Common myeloid progenitor, CD34-positive (primary cell): ENCODE measurements around the gene ERBB4.
A peak's percentile ranks its signal among the peaks of the same experiment; 100 is the strongest.

Experiments
- CTCF ChIA-PET: fragments of 350-600 bp; sonication (Branson Sonifier 250); formaldehyde crosslinking; loops from one replicate; lab custom pipeline; 2021; ENCODE audit warnings: antibody characterized with exemption; lab: Charles Lee
- POLR2A ChIA-PET: fragments of 350-600 bp; sonication (Branson Sonifier 250); formaldehyde crosslinking; loops from one replicate; lab custom pipeline; 2021; ENCODE audit warnings: antibody characterized with exemption; lab: Charles Lee
- DNase-seq, 3 donors: peaks; one replicate each; pipeline versions ENCODE4 v3.0.0 to v3.0.0-alpha.2; 2013
- H3K27ac ChIP-seq, 2 experiments: 1 replicate in 1 of 2; 2 replicates in 1 of 2; pipeline ENCODE4 v1.7.0; 2013; ENCODE audit warnings: inconsistent platforms in 2 of 2, low read length in 2 of 2, mild to moderate bottlenecking in 2 of 2, low read depth in 1 of 2, moderate library complexity in 1 of 2; ENCODE audit not compliant: severe bottlenecking in 2 of 2, insufficient read depth in 1 of 2, poor library complexity in 1 of 2
- H3K27me3 ChIP-seq, 5 experiments: replicated peaks in 2 of 5; 1 replicate in 3 of 5; 2 replicates in 2 of 5; pipeline versions ENCODE4 v1.6.1 to v1.7.0; 2013; ENCODE audit warnings: low read length in 4 of 5, mild to moderate bottlenecking in 2 of 5, moderate library complexity in 2 of 5, inconsistent platforms in 1 of 5; ENCODE audit not compliant: insufficient read depth in 5 of 5, control insufficient read depth in 4 of 5
- H3K36me3 ChIP-seq, 4 experiments: 1 replicate in 2 of 4; 2 replicates in 2 of 4; pipeline versions ENCODE4 v1.6.1 to v1.7.0; 2013; ENCODE audit warnings: low read length in 3 of 4, control low read depth in 1 of 4, mild to moderate bottlenecking in 1 of 4; ENCODE audit not compliant: control insufficient read depth in 4 of 4, insufficient read depth in 4 of 4
- H3K4me1 ChIP-seq, 4 experiments: 1 replicate in 3 of 4; 2 replicates in 1 of 4; pipeline versions ENCODE4 v1.6.1 to v1.7.1; 2013; ENCODE audit warnings: low read length in 3 of 4, mild to moderate bottlenecking in 3 of 4, control low read depth in 1 of 4, inconsistent platforms in 1 of 4, moderate library complexity in 1 of 4; ENCODE audit not compliant: control insufficient read depth in 4 of 4, insufficient read depth in 4 of 4; ENCODE audit errors: control extremely low read depth in 1 of 4
- H3K4me3 ChIP-seq, 7 experiments: 1 replicate in 4 of 7; 2 replicates in 3 of 7; pipeline versions ENCODE4 v1.5.1 to v1.7.0; 2013; ENCODE audit warnings: mild to moderate bottlenecking in 7 of 7, low read length in 6 of 7, moderate library complexity in 6 of 7, inconsistent platforms in 2 of 7, low read depth in 2 of 7, control low read depth in 1 of 7; ENCODE audit not compliant: insufficient read depth in 4 of 7, control insufficient read depth in 1 of 7; ENCODE audit errors: extremely low read depth in 1 of 7
- H3K9me3 ChIP-seq, 5 experiments: 1 replicate in 4 of 5; 2 replicates in 1 of 5; pipeline versions ENCODE4 v1.6.1 to v1.7.1; 2013; ENCODE audit warnings: low read length in 4 of 5, mild to moderate bottlenecking in 2 of 5, inconsistent platforms in 1 of 5, low read depth in 1 of 5, moderate library complexity in 1 of 5; ENCODE audit not compliant: control insufficient read depth in 4 of 5, insufficient read depth in 2 of 5; ENCODE audit errors: control extremely low read depth in 1 of 5
- WGBS: methylation state at CpG from one replicate; pipeline ENCODE4 v1.1.5; 2013; ENCODE audit not compliant: insufficient coverage; 5-methylcytosine and 5-hydroxymethylcytosine counted together

ERBB4 gene

GRCh38 chr2:212547716-212548454, 9.3 kb upstream of the ERBB4 start:
- DNase-seq: no peak
- Histone ChIP-seq H3K4me1 (no peaks in the 10 kb centered on the region), H3K27me3 (peaks cover 0 to 5% (median 0%) of the 10 kb centered on the region in 5 experiments), H3K36me3 (no peaks in the 10 kb centered on the region), H3K9me3 (no peaks in the 10 kb centered on the region), H3K27ac (no peak overlapping the region), H3K4me3 (no peak overlapping the region)
- ChIA-PET POLR2A (no interaction called here), CTCF (no interaction called here)

- ChIA-PET CTCF (no interaction called here), POLR2A (no interaction called here)
- WGBS: no CpG with 5 or more reads among the region's 1 CpG
- no peak overlapping the region for H3K27ac ChIP-seq
- no peaks in the 10 kb centered on the region for H3K4me1 ChIP-seq
- H3K4me3 ChIP-seq: no peak overlapping the region
- H3K27me3 ChIP-seq: peaks cover 0 to 15% (median 5%) of the 10 kb centered on the region in 5 experiments
- DNase-seq: no peak
- no peaks in the 10 kb centered on the region for H3K36me3 ChIP-seq
- no peaks in the 10 kb centered on the region for H3K9me3 ChIP-seq
Measured at GRCh38 chr2:212546669-212547068, 8.1 kb upstream of the ERBB4 start.

GRCh38 chr2:212540341-212540740, 1.7 kb upstream of the ERBB4 start:
- ChIA-PET POLR2A (no interaction called here), CTCF (interaction anchor here (0.8 to 1.0 kb wide), 3 partner anchors 9 to 76 kb away, joined by 3 read pairs; no protein-coding TSS in a partner anchor)
- WGBS: 70% methylated on average over 4 of the region's 4 CpGs
- peak in 2 of 3 donors; percentile 23 to 30 for DNase-seq
- Histone ChIP-seq H3K4me3 (no peak overlapping the region), H3K27me3 (peaks cover 16 to 76% (median 35%) of the 10 kb centered on the region in 5 experiments), H3K36me3 (no peaks in the 10 kb centered on the region), H3K4me1 (peaks cover 0 to 34% (median 29%) of the 10 kb centered on the region in 4 experiments), H3K9me3 (no peaks in the 10 kb centered on the region), H3K27ac (no peak overlapping the region)

- H3K4me3 ChIP-seq: peak overlapping the region in 6 of 7 experiments; percentile 53 to 81 (median 59)
- no peak overlapping the region for H3K27ac ChIP-seq
- peaks cover 0 to 34% (median 29%) of the 10 kb centered on the region in 4 experiments for H3K4me1 ChIP-seq
- ChIA-PET CTCF (interaction anchor here (1.0 to 1.1 kb wide), 2 partner anchors 13 to 15 kb away, joined by 3 read pairs; no protein-coding TSS in a partner anchor), POLR2A (no interaction called here)
- peak in 2 of 3 donors; percentile 13 to 14 for DNase-seq
- H3K9me3 ChIP-seq: no peaks in the 10 kb centered on the region
- H3K27me3 ChIP-seq: peaks cover 23 to 86% (median 39%) of the 10 kb centered on the region in 5 experiments
- 31% methylated on average over 12 of the region's 30 CpGs for WGBS
- no peaks in the 10 kb centered on the region for H3K36me3 ChIP-seq
Measured at GRCh38 chr2:212539072-212539880, 674 bp upstream of the ERBB4 start.

GRCh38 chr2:212537726-212538304, 787 bp downstream of the ERBB4 start:
- no peaks in the 10 kb centered on the region for H3K9me3 ChIP-seq
- WGBS: 0% methylated on average over 40 of the region's 44 CpGs
- peak overlapping the region in 6 of 7 experiments; percentile 53 to 81 (median 59) for H3K4me3 ChIP-seq
- no peak overlapping the region for H3K27ac ChIP-seq
- peaks cover 0 to 34% (median 29%) of the 10 kb centered on the region in 4 experiments for H3K4me1 ChIP-seq
- ChIA-PET CTCF (interaction anchor here (1.2 kb wide), 1 partner anchor 30 kb away, joined by 3 read pairs; no protein-coding TSS in a partner anchor), POLR2A (no interaction called here)
- peaks cover 31 to 94% (median 42%) of the 10 kb centered on the region in 5 experiments for H3K27me3 ChIP-seq
- peak in 2 of 3 donors; percentile 40 to 48 for DNase-seq
- no peaks in the 10 kb centered on the region for H3K36me3 ChIP-seq

GRCh38 chr2:212536817-212537725, 1.5 kb downstream of the ERBB4 start:
- peak in 2 of 3 donors; percentile 21 to 36 for DNase-seq
- Histone ChIP-seq H3K36me3 (no peaks in the 10 kb centered on the region), H3K9me3 (no peaks in the 10 kb centered on the region), H3K27me3 (peaks cover 29 to 88% (median 42%) of the 10 kb centered on the region in 5 experiments), H3K27ac (no peak overlapping the region), H3K4me3 (peak overlapping the region in 6 of 7 experiments; percentile 22 to 81 (median 59)), H3K4me1 (peaks cover 0 to 34% (median 29%) of the 10 kb centered on the region in 4 experiments)
- ChIA-PET CTCF (interaction anchor here (1.2 kb wide), 1 partner anchor 30 kb away, joined by 3 read pairs; no protein-coding TSS in a partner anchor), POLR2A (no interaction called here)
- 1% methylated on average over 45 of the region's 56 CpGs for WGBS
